ENCODE results near the gene KIAA0408.

Gene KIAA0408

DNA sequence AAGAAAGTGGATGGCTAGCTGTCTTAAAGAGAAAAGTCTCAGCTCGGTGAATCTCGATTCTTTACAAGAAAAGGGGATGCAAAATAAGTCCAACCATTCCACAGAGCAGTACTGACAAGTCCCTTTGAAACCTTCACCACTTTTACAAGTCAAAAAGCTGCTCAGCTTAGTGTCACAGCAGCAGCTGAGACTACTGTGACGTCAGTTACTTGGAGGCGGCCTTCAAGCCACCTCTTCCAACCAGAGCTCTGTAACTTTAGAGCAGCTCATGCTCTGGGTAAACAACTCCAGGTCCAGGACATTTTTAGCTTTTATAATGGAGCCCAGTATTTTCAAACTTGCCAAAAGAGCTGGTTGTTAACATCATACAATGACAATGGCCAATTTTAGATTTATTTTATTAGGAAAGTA is at the start of gene KIAA0408:
Gene KIAA0408, minus strand, starts transcription at position 159 of the 411 bp plus-strand sequence. CDS start 5,408 bp downstream, outside the sequence.
- H3K36me3 ChIP-seq (ENCODE audit: control insufficient read depth in 2 of 2, insufficient read depth in 2 of 2, low read length in 2 of 2), result no peaks in the 10 kb centered on the region
- peak within 1 kb of the TSS; percentile 33 to 63 for H3K4me3 ChIP-seq (ENCODE audit: low read length in 2 of 2)
- H3K4me1 ChIP-seq (ENCODE audit: control insufficient read depth in 2 of 2, insufficient read depth in 2 of 2, low read length in 2 of 2), result no peaks in the 10 kb centered on the region
- H3K9ac ChIP-seq (ENCODE audit: low read depth in 1 of 2, low read length in 2 of 2), result peak within 1 kb of the TSS in 1 of 2 donors; percentile 36
- no peaks in the 10 kb centered on the region for H3K27me3 ChIP-seq (ENCODE audit: control insufficient read depth in 2 of 2, insufficient read depth in 2 of 2, low read length in 2 of 2)
- H3K9me3 ChIP-seq (ENCODE audit: control insufficient read depth in 2 of 2, low read length in 2 of 2), result no peaks in the 10 kb centered on the region
- H3K27ac ChIP-seq (ENCODE audit: low read depth in 2 of 2, low read length in 2 of 2), result peak within 1 kb of the TSS; percentile 65 to 81

DNA sequence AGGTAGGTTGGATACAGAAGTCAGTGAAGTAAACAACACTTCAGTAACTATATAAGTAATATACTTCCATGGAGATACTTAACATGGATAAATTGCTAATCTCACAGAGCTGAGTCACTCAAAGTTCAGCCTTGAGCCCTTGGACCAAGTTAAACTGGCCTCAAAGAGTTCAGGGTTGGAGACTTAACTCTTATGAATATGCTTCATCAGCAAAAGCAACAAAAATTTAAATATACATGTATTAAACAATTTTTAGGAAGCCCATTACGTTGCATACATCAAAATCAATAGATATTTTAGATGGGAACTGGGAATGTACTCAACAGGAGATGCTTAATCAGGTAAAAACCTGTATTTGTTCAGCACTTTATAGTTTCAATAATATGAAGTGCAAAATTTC is 47.7 kb upstream of the KIAA0408 start:
- Histone ChIP-seq H3K36me3 (ENCODE audit: control insufficient read depth in 2 of 2, insufficient read depth in 2 of 2, low read length in 2 of 2) (no peaks in the 10 kb centered on the region), H3K4me1 (ENCODE audit: control insufficient read depth in 2 of 2, insufficient read depth in 2 of 2, low read length in 2 of 2) (no peaks in the 10 kb centered on the region)

DNA sequence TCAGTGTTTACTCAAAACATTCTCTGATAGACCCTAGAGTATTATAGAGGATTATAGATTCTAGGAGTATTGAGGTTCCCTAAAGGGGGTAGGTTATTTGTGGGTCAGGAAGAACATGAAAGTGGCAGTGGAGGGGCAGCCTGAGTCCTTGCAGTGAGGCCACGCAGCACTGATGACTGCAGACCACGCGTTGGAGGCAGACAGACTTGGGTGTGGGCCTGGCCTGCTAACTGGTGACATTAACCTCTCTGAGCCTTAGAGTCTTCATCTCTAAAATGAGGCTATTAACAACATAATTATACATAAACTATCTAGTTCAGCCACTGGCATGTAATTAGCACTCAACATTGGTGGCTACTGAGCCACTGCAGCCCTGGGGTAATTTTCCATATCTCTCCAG is 43.8 kb upstream of the KIAA0408 start:
- H3K27ac ChIP-seq (ENCODE audit: low read depth in 2 of 2, low read length in 2 of 2), result no peak overlapping the region
- no peak overlapping the region for H3K4me3 ChIP-seq (ENCODE audit: low read length in 2 of 2)
- peaks cover 0 to 2% of the 10 kb centered on the region in 2 donors for H3K27me3 ChIP-seq (ENCODE audit: control insufficient read depth in 2 of 2, insufficient read depth in 2 of 2, low read length in 2 of 2)
- no peaks in the 10 kb centered on the region for H3K9me3 ChIP-seq (ENCODE audit: control insufficient read depth in 2 of 2, low read length in 2 of 2)
- H3K4me1 ChIP-seq (ENCODE audit: control insufficient read depth in 2 of 2, insufficient read depth in 2 of 2, low read length in 2 of 2), result no peaks in the 10 kb centered on the region
- no peaks in the 10 kb centered on the region for H3K36me3 ChIP-seq (ENCODE audit: control insufficient read depth in 2 of 2, insufficient read depth in 2 of 2, low read length in 2 of 2)
- no peak overlapping the region for H3K9ac ChIP-seq (ENCODE audit: low read depth in 1 of 2, low read length in 2 of 2)

More for the DNA sequence above, 47.7 kb upstream of the KIAA0408 start:
- Histone ChIP-seq H3K9ac (ENCODE audit: low read depth in 1 of 2, low read length in 2 of 2) (no peak overlapping the region), H3K27ac (ENCODE audit: low read depth in 2 of 2, low read length in 2 of 2) (no peak overlapping the region), H3K4me3 (ENCODE audit: low read length in 2 of 2) (no peak overlapping the region), H3K27me3 (ENCODE audit: control insufficient read depth in 2 of 2, insufficient read depth in 2 of 2, low read length in 2 of 2) (no peaks in the 10 kb centered on the region), H3K9me3 (ENCODE audit: control insufficient read depth in 2 of 2, low read length in 2 of 2) (no peaks in the 10 kb centered on the region)

DNA sequence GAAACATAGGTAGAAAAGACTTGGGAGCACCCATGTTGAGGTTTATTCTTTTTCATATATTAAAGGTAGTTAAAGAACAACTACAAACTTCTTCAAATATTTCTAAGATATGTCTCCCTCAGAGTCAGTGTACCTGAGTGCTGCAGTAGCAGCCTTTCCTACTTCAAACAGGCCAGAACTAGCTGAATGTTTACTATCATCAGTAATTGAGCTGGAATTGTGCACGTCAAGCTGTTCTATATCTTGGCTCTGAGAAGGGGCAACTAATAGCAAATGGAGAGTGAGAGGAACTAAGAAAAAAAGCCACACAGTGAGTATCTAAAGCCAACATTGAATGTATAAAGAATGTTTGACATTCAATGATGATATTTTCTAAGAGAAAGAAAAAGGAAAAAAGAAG is 38.2 kb upstream of the KIAA0408 start:
- no peaks in the 10 kb centered on the region for H3K36me3 ChIP-seq (ENCODE audit: control insufficient read depth in 2 of 2, insufficient read depth in 2 of 2, low read length in 2 of 2)
- H3K27ac ChIP-seq (ENCODE audit: low read depth in 2 of 2, low read length in 2 of 2), result no peak overlapping the region
- no peak overlapping the region for H3K9ac ChIP-seq (ENCODE audit: low read depth in 1 of 2, low read length in 2 of 2)
- H3K27me3 ChIP-seq (ENCODE audit: control insufficient read depth in 2 of 2, insufficient read depth in 2 of 2, low read length in 2 of 2), result peaks cover 0 to 2% of the 10 kb centered on the region in 2 donors
- H3K4me1 ChIP-seq (ENCODE audit: control insufficient read depth in 2 of 2, insufficient read depth in 2 of 2, low read length in 2 of 2), result no peaks in the 10 kb centered on the region
- no peak overlapping the region for H3K4me3 ChIP-seq (ENCODE audit: low read length in 2 of 2)
- H3K9me3 ChIP-seq (ENCODE audit: control insufficient read depth in 2 of 2, low read length in 2 of 2), result no peaks in the 10 kb centered on the region

DNA sequence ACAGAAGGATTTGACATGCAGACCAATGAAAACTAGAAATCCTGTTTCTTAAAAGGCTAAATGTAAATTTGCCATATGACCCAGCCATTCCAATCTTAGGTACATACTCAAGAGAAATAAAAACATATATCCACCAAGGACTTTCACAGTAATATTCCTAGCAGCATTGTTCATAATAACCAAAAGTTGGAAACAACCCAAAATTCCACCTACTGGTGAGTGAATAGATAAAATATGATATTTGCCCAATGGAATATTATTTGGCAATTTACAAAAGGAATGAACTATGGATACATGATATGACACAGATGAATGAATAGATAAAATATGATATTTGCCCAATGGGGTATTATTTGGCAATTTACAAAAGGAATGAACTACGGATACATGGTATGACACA is 37.3 kb upstream of the KIAA0408 start:
- no peak overlapping the region for H3K4me3 ChIP-seq (ENCODE audit: low read length in 2 of 2)
- no peak overlapping the region for H3K27ac ChIP-seq (ENCODE audit: low read depth in 2 of 2, low read length in 2 of 2)
- H3K36me3 ChIP-seq (ENCODE audit: control insufficient read depth in 2 of 2, insufficient read depth in 2 of 2, low read length in 2 of 2), result no peaks in the 10 kb centered on the region
- no peaks in the 10 kb centered on the region for H3K9me3 ChIP-seq (ENCODE audit: control insufficient read depth in 2 of 2, low read length in 2 of 2)
- H3K27me3 ChIP-seq (ENCODE audit: control insufficient read depth in 2 of 2, insufficient read depth in 2 of 2, low read length in 2 of 2), result peaks cover 0 to 2% of the 10 kb centered on the region in 2 donors
- H3K4me1 ChIP-seq (ENCODE audit: control insufficient read depth in 2 of 2, insufficient read depth in 2 of 2, low read length in 2 of 2), result no peaks in the 10 kb centered on the region
- no peak overlapping the region for H3K9ac ChIP-seq (ENCODE audit: low read depth in 1 of 2, low read length in 2 of 2)

DNA sequence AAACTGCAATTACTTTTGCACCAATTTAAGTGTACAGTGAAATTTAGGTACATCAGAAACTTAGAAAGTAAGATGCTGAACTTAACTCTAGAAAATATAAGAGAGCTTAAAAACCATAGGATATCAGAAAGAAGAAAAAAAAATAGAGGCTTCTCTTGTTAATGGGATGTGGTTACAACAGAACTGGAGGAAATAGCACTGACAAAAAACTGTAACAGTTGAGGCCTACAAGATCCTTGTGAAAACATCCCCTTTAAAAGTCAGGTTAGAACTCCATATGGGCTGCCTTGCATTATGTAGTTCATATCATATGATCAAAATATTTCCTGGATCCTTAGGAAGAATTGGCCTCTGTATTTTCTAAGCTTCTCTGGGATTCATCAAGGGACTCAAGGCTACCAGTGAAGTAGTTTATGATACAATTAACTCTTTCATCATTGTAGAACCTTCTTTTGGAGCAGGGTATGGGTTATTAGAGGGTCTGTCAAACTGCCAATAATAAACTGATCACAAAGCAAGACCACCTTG is 35.1 kb upstream of the KIAA0408 start:
- Histone ChIP-seq H3K9me3 (ENCODE audit: control insufficient read depth in 2 of 2, low read length in 2 of 2) (no peaks in the 10 kb centered on the region), H3K36me3 (ENCODE audit: control insufficient read depth in 2 of 2, insufficient read depth in 2 of 2, low read length in 2 of 2) (no peaks in the 10 kb centered on the region), H3K9ac (ENCODE audit: low read depth in 1 of 2, low read length in 2 of 2) (no peak overlapping the region), H3K27ac (ENCODE audit: low read depth in 2 of 2, low read length in 2 of 2) (no peak overlapping the region), H3K4me3 (ENCODE audit: low read length in 2 of 2) (no peak overlapping the region), H3K4me1 (ENCODE audit: control insufficient read depth in 2 of 2, insufficient read depth in 2 of 2, low read length in 2 of 2) (no peaks in the 10 kb centered on the region), H3K27me3 (ENCODE audit: control insufficient read depth in 2 of 2, insufficient read depth in 2 of 2, low read length in 2 of 2) (no peaks in the 10 kb centered on the region)

DNA sequence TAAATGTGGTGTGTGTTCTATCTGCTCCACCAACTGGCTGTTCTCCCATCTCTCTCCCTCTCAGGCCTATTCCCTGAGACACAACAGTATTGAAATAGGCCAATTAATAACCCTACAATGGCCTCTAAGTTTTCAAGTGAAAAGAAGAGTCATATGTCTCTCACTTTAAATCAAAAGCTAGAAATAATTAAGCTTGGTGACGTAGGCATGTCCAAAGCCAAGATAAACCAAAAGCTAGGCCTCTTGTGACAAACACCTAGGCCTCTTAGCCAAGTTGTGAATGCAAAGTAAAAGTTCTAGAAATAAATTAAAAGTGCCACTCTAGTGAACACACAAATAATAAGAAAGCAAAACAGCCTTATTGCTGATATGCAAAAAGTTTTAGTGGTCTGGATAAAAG is 30.1 kb upstream of the KIAA0408 start:
- no peak overlapping the region for H3K9ac ChIP-seq (ENCODE audit: low read depth in 1 of 2, low read length in 2 of 2)
- no peaks in the 10 kb centered on the region for H3K9me3 ChIP-seq (ENCODE audit: control insufficient read depth in 2 of 2, low read length in 2 of 2)
- no peaks in the 10 kb centered on the region for H3K27me3 ChIP-seq (ENCODE audit: control insufficient read depth in 2 of 2, insufficient read depth in 2 of 2, low read length in 2 of 2)
- no peak overlapping the region for H3K27ac ChIP-seq (ENCODE audit: low read depth in 2 of 2, low read length in 2 of 2)
- no peaks in the 10 kb centered on the region for H3K4me1 ChIP-seq (ENCODE audit: control insufficient read depth in 2 of 2, insufficient read depth in 2 of 2, low read length in 2 of 2)
- H3K36me3 ChIP-seq (ENCODE audit: control insufficient read depth in 2 of 2, insufficient read depth in 2 of 2, low read length in 2 of 2), result no peaks in the 10 kb centered on the region
- H3K4me3 ChIP-seq (ENCODE audit: low read length in 2 of 2), result no peak overlapping the region

DNA sequence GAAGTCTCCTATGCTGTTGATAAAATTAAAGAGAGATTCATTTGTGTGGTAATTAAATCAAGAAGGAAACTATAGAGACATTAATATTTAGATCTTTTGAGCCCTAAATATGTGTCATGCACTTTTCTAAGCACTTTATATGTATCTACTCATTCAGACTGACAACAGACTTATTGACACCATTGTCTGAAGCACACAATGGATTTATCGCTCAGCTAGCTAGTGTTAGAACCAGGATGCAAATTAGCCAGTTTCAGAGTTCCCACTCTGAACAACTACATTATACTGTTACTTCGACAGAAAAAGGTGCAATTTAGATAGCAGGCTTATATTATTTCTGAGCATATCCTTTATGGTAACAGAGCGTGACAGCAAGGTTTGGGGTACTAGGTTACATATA is 27.7 kb upstream of the KIAA0408 start:
- Histone ChIP-seq H3K27me3 (ENCODE audit: control insufficient read depth in 2 of 2, insufficient read depth in 2 of 2, low read length in 2 of 2) (no peaks in the 10 kb centered on the region), H3K4me1 (ENCODE audit: control insufficient read depth in 2 of 2, insufficient read depth in 2 of 2, low read length in 2 of 2) (no peaks in the 10 kb centered on the region), H3K9me3 (ENCODE audit: control insufficient read depth in 2 of 2, low read length in 2 of 2) (no peaks in the 10 kb centered on the region), H3K4me3 (ENCODE audit: low read length in 2 of 2) (no peak overlapping the region), H3K27ac (ENCODE audit: low read depth in 2 of 2, low read length in 2 of 2) (no peak overlapping the region), H3K36me3 (ENCODE audit: control insufficient read depth in 2 of 2, insufficient read depth in 2 of 2, low read length in 2 of 2) (no peaks in the 10 kb centered on the region), H3K9ac (ENCODE audit: low read depth in 1 of 2, low read length in 2 of 2) (no peak overlapping the region)

DNA sequence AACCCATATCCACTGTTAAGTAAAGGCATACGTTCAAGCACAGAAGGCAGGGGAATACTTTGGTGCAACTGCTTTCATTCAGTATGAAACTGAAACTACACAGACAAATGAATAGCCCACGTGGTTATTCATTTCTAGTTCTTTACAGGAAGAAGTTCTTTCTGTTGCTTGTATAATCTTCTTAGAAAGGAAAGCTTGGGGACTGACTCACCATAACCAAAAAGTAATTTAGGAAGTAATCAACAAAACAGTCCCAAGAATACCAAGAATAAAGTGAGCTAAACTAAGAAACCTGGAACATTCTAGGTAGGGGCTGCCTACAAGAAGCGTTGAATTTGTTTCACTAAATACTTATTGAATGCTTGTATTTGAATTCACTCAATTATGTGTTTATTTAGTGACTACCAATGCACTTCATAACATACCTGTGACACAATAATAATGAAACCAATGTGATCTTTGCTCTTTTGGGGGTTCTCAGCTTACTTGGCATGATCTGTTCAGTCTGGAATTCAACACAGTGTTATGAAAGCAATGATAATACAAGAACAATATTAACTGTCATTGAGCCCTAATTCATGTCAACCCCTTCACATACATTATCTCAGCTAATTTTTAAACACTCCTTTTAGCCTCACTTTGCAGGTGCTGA is 25.1 kb upstream of the KIAA0408 start:
- H3K9ac ChIP-seq (ENCODE audit: low read depth in 1 of 2, low read length in 2 of 2), result no peak overlapping the region
- H3K9me3 ChIP-seq (ENCODE audit: control insufficient read depth in 2 of 2, low read length in 2 of 2), result no peaks in the 10 kb centered on the region
- no peaks in the 10 kb centered on the region for H3K27me3 ChIP-seq (ENCODE audit: control insufficient read depth in 2 of 2, insufficient read depth in 2 of 2, low read length in 2 of 2)
- peak overlapping the region; percentile 6 to 17 for H3K4me3 ChIP-seq (ENCODE audit: low read length in 2 of 2)
- no peak overlapping the region for H3K27ac ChIP-seq (ENCODE audit: low read depth in 2 of 2, low read length in 2 of 2)
- H3K4me1 ChIP-seq (ENCODE audit: control insufficient read depth in 2 of 2, insufficient read depth in 2 of 2, low read length in 2 of 2), result no peaks in the 10 kb centered on the region
- no peaks in the 10 kb centered on the region for H3K36me3 ChIP-seq (ENCODE audit: control insufficient read depth in 2 of 2, insufficient read depth in 2 of 2, low read length in 2 of 2)

DNA sequence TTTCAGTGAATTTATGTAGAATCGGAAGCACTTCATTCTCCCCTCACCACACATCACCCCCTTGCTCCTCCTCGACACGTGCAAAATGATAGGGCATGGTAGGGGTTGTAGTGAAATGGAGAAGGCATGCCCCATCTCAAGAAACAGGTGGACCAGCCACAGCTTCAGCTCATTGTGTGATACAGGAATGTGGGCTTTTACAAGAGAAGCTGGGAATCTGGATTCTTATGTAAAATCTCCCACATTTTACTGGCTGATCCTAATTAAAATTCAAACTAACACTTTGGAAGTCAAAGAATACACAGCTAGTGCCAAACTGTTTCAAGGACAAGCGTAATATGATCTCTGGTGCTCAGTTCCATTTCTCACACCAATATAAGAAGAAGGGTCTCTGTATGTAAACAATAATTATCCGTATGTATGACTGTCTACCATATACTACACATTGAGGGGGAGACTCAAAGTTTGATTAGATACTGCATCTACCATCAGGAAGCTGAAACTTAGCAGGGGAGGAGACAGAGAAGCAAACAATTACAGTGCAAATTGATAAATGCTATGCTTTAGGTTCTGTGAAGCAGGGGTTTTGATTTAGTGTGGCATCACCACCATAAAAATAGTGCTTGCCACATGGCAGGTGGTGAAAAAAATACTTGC is 24.3 kb upstream of the KIAA0408 start:
- no peaks in the 10 kb centered on the region for H3K9me3 ChIP-seq (ENCODE audit: control insufficient read depth in 2 of 2, low read length in 2 of 2)
- H3K27me3 ChIP-seq (ENCODE audit: control insufficient read depth in 2 of 2, insufficient read depth in 2 of 2, low read length in 2 of 2), result no peaks in the 10 kb centered on the region
- no peak overlapping the region for H3K9ac ChIP-seq (ENCODE audit: low read depth in 1 of 2, low read length in 2 of 2)
- H3K4me3 ChIP-seq (ENCODE audit: low read length in 2 of 2), result peak overlapping the region; percentile 6 to 17
- H3K27ac ChIP-seq (ENCODE audit: low read depth in 2 of 2, low read length in 2 of 2), result no peak overlapping the region
- no peaks in the 10 kb centered on the region for H3K36me3 ChIP-seq (ENCODE audit: control insufficient read depth in 2 of 2, insufficient read depth in 2 of 2, low read length in 2 of 2)
- no peaks in the 10 kb centered on the region for H3K4me1 ChIP-seq (ENCODE audit: control insufficient read depth in 2 of 2, insufficient read depth in 2 of 2, low read length in 2 of 2)

Measured in mucosa of rectum (tissue), 2 donors.